ENCODE results near the gene SEC16B. TPM values are rescaled to one million over a fixed set of nuclear protein-coding genes. Genes with fewer than 3 reads are reported as not detected.

SEC16B gene
- total RNA-seq, 2 experiments from 2014 or later = not detected

- Histone ChIP-seq H3K9me3 (ENCODE audit: low read length) (no peaks in the 10 kb centered on the region), H3K4me3 (ENCODE audit: low read depth, low read length, poor library complexity, severe bottlenecking) (no peak overlapping the region), H3K79me2 (ENCODE audit: insufficient read depth, low read depth, low read length) (no peaks in the 10 kb centered on the region), H4K20me1 (ENCODE audit: insufficient read depth, low read length) (no peaks in the 10 kb centered on the region), H3K4me2 (ENCODE audit: low read length) (no peak overlapping the region), H3K36me3 (ENCODE audit: insufficient read depth, low read length) (no peaks in the 10 kb centered on the region), H2AFZ (ENCODE audit: low read length) (no peak overlapping the region), H3K27ac (ENCODE audit: low read depth, low read length, poor library complexity, severe bottlenecking) (no peak overlapping the region), H3K4me1 (ENCODE audit: insufficient read depth, low read length, poor library complexity, severe bottlenecking) (no peaks in the 10 kb centered on the region), H3K9me2 (ENCODE audit: insufficient read depth, low read length) (no peaks in the 10 kb centered on the region)
- intact Hi-C loops (cut with micrococcal nuclease; ENCODE audit: unreplicated experiment) = no loop called here
- DNase-seq (ENCODE audit: low spot score) = no peak
- no peak for TF ChIP-seq EZH2phosphoT487 (IDR thresholded peaks at IDR 0.05; ENCODE audit: borderline replicate concordance, low read depth, low read length)
- TF ChIP-seq CTCF (conservative IDR thresholded peaks at IDR 0.05; ENCODE audit: low read length) = no peak
- BruUV-seq (replicated peaks) = no TSS peak
- CTCF ChIA-PET (ENCODE audit: unreplicated experiment) = interaction anchor here (0.5 kb wide), 1 partner anchor 313 kb away, joined by 3 read pairs; no protein-coding TSS in a partner anchor
- POLR2A ChIA-PET = interaction anchor here (0.6 kb wide), 1 partner anchor 13 kb away, joined by 4 read pairs; no protein-coding TSS in a partner anchor
Measured at GRCh38 chr1:177960939-177961622, 8.8 kb downstream of the SEC16B start.

GRCh38 chr1:177959811-177960515, 9.9 kb downstream of the SEC16B start:
- H3K36me3 ChIP-seq (ENCODE audit: insufficient read depth, low read length) = no peaks in the 10 kb centered on the region
- H3K9me3 ChIP-seq (ENCODE audit: low read length) = no peaks in the 10 kb centered on the region
- no peaks in the 10 kb centered on the region for H4K20me1 ChIP-seq (ENCODE audit: insufficient read depth, low read length)
- H3K27ac ChIP-seq (ENCODE audit: low read depth, low read length, poor library complexity, severe bottlenecking) = no peak overlapping the region
- no peak for DNase-seq (ENCODE audit: low spot score)
- H3K4me2 ChIP-seq (ENCODE audit: low read length) = no peak overlapping the region
- CTCF ChIA-PET (ENCODE audit: unreplicated experiment) = no interaction called here
- H2AFZ ChIP-seq (ENCODE audit: low read length) = no peak overlapping the region
- H3K79me2 ChIP-seq (ENCODE audit: insufficient read depth, low read depth, low read length) = no peaks in the 10 kb centered on the region
- no peak overlapping the region for H3K4me3 ChIP-seq (ENCODE audit: low read depth, low read length, poor library complexity, severe bottlenecking)
- TF ChIP-seq EZH2phosphoT487 (IDR thresholded peaks at IDR 0.05; ENCODE audit: borderline replicate concordance, low read depth, low read length) (no peak), CTCF (conservative IDR thresholded peaks at IDR 0.05; ENCODE audit: low read length) (0 out of 2 replicates have a peak, but pooled peaks have one; percentile 17)
- POLR2A ChIA-PET = no interaction called here
- H3K4me1 ChIP-seq (ENCODE audit: insufficient read depth, low read length, poor library complexity, severe bottlenecking) = no peaks in the 10 kb centered on the region
- intact Hi-C loops (cut with micrococcal nuclease; ENCODE audit: unreplicated experiment) = no loop called here
- no TSS peak for BruUV-seq (replicated peaks)
- H3K9me2 ChIP-seq (ENCODE audit: insufficient read depth, low read length) = no peaks in the 10 kb centered on the region

GRCh38 chr1:177958092-177958491, 11.8 kb downstream of the SEC16B start:
- H3K79me2 ChIP-seq (ENCODE audit: insufficient read depth, low read depth, low read length) = no peaks in the 10 kb centered on the region
- CTCF ChIA-PET (ENCODE audit: unreplicated experiment) = no interaction called here

More at GRCh38 chr1:177958092-177958491, 11.8 kb downstream of the SEC16B start:
- Histone ChIP-seq H3K9me3 (ENCODE audit: low read length) (no peaks in the 10 kb centered on the region), H3K9me2 (ENCODE audit: insufficient read depth, low read length) (no peaks in the 10 kb centered on the region), H3K4me2 (ENCODE audit: low read length) (no peak overlapping the region), H3K4me1 (ENCODE audit: insufficient read depth, low read length, poor library complexity, severe bottlenecking) (no peaks in the 10 kb centered on the region), H3K36me3 (ENCODE audit: insufficient read depth, low read length) (no peaks in the 10 kb centered on the region), H3K4me3 (ENCODE audit: low read depth, low read length, poor library complexity, severe bottlenecking) (no peak overlapping the region), H3K27ac (ENCODE audit: low read depth, low read length, poor library complexity, severe bottlenecking) (no peak overlapping the region), H4K20me1 (ENCODE audit: insufficient read depth, low read length) (no peaks in the 10 kb centered on the region), H2AFZ (ENCODE audit: low read length) (no peak overlapping the region)
- intact Hi-C loops (cut with micrococcal nuclease; ENCODE audit: unreplicated experiment) = no loop called here
- no peak for DNase-seq (ENCODE audit: low spot score)
- no TSS peak for BruUV-seq (replicated peaks)
- no peak for TF ChIP-seq EZH2phosphoT487 (IDR thresholded peaks at IDR 0.05; ENCODE audit: borderline replicate concordance, low read depth, low read length)
- TF ChIP-seq CTCF (conservative IDR thresholded peaks at IDR 0.05; ENCODE audit: low read length) = no peak
- POLR2A ChIA-PET = interaction anchor here (0.6 kb wide), 1 partner anchor 562 kb away, joined by 3 read pairs; no protein-coding TSS in a partner anchor

Data from OCI-LY7 (cell line).